GM23338 (cell line): ENCODE data around the gene FCRL1.

Source experiments
- CREB1 ChIP-seq: fragments of 250-450 bp; sonication (Bioruptor Pico); IDR thresholded peaks from 2 replicates; pipeline ENCODE4 v1.5.0; 2020; ENCODE audit warnings: low read depth, mild to moderate bottlenecking, moderate library complexity
- EZH2 ChIP-seq: fragments of 200-600 bp; sonication (generic); IDR thresholded peaks from one replicate; pipeline ENCODE4 v1.8.0; 2017; ENCODE audit warnings: antibody characterized with exemption, mild to moderate bottlenecking, low read depth; ENCODE audit not compliant: unreplicated experiment
- EZH2phosphoT487 ChIP-seq: fragments of 200-600 bp; sonication (generic); IDR thresholded peaks from one replicate; pipeline ENCODE4 v1.8.1; 2018; ENCODE audit warnings: antibody characterized with exemption; ENCODE audit not compliant: unreplicated experiment
- JUNB ChIP-seq: IDR thresholded peaks from one replicate; pipeline ENCODE4 v1.6.1; 2016; ENCODE audit warnings: antibody characterized with exemption; ENCODE audit not compliant: unreplicated experiment
- NANOG ChIP-seq: IDR thresholded peaks from 2 replicates; pipeline ENCODE4 v1.6.1; 2016; ENCODE audit warnings: antibody characterized with exemption, borderline replicate concordance
- POLR2AphosphoS5 ChIP-seq: IDR thresholded peaks from 2 replicates; pipeline ENCODE4 v1.6.1; 2016; ENCODE audit warnings: antibody characterized with exemption, low read depth
- STAT1 ChIP-seq: IDR thresholded peaks from one replicate; pipeline ENCODE4 v1.6.1; 2016; ENCODE audit warnings: antibody characterized with exemption; ENCODE audit not compliant: unreplicated experiment
- ZNF331 ChIP-seq: fragments of 250-450 bp; sonication (Bioruptor Pico); IDR thresholded peaks from 2 replicates; pipeline ENCODE4 v1.5.0; 2020; ENCODE audit warnings: low read depth, mild to moderate bottlenecking, moderate library complexity
- TF ChIP-seq, protein P1 (sequence below), 2 experiments: fragments of 200-600 bp in 1 of 2; sonication (generic) in 1 of 2; conservative IDR thresholded peaks; 2 replicates each; pipeline versions ENCODE4 v1.5.1 to v1.6.1; 2016 to 2017; ENCODE audit warnings: antibody characterized with exemption in 2 of 2, low read depth in 2 of 2, mild to moderate bottlenecking in 2 of 2, moderate library complexity in 1 of 2
- TF ChIP-seq, protein P2 (sequence below): IDR thresholded peaks from one replicate; pipeline ENCODE4 v1.6.1; 2018; ENCODE audit warnings: antibody characterized with exemption; ENCODE audit not compliant: unreplicated experiment
- TF ChIP-seq, protein P3 (sequence below): IDR thresholded peaks from 2 replicates; pipeline ENCODE4 v1.6.1; 2016; ENCODE audit warnings: antibody characterized with exemption
- TF ChIP-seq, protein P4 (sequence below): fragments of 250-450 bp; sonication (Bioruptor Pico); IDR thresholded peaks from 2 replicates; pipeline ENCODE4 v1.5.0; 2020; ENCODE audit warnings: mild to moderate bottlenecking, moderate library complexity

DNA sequence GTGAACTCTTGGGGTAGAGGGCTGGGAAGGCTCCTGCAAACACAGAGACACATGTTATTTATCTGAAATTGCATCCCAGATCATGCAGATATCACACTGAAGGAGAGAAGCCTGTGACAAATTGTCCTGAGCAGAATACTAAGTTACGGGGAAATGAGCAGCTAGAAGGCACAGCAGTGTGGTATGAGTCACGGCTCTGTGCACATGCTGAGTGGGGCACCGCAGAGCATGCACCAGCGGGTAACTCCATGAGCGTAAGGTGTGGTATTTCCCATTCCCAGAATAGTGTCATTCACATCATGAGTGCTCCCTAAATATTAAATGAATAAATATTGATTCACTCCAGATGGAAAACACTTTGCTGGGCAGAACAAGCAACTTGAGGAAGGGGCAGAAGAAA is 21.7 kb downstream of the FCRL1 start:
- TF ChIP-seq, protein P1, sequence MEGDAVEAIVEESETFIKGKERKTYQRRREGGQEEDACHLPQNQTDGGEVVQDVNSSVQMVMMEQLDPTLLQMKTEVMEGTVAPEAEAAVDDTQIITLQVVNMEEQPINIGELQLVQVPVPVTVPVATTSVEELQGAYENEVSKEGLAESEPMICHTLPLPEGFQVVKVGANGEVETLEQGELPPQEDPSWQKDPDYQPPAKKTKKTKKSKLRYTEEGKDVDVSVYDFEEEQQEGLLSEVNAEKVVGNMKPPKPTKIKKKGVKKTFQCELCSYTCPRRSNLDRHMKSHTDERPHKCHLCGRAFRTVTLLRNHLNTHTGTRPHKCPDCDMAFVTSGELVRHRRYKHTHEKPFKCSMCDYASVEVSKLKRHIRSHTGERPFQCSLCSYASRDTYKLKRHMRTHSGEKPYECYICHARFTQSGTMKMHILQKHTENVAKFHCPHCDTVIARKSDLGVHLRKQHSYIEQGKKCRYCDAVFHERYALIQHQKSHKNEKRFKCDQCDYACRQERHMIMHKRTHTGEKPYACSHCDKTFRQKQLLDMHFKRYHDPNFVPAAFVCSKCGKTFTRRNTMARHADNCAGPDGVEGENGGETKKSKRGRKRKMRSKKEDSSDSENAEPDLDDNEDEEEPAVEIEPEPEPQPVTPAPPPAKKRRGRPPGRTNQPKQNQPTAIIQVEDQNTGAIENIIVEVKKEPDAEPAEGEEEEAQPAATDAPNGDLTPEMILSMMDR (conservative IDR thresholded peaks at IDR 0.05; ENCODE audit: low read depth in 2 of 2): no peak
- no peak for TF ChIP-seq POLR2AphosphoS5
- TF ChIP-seq, protein P2, sequence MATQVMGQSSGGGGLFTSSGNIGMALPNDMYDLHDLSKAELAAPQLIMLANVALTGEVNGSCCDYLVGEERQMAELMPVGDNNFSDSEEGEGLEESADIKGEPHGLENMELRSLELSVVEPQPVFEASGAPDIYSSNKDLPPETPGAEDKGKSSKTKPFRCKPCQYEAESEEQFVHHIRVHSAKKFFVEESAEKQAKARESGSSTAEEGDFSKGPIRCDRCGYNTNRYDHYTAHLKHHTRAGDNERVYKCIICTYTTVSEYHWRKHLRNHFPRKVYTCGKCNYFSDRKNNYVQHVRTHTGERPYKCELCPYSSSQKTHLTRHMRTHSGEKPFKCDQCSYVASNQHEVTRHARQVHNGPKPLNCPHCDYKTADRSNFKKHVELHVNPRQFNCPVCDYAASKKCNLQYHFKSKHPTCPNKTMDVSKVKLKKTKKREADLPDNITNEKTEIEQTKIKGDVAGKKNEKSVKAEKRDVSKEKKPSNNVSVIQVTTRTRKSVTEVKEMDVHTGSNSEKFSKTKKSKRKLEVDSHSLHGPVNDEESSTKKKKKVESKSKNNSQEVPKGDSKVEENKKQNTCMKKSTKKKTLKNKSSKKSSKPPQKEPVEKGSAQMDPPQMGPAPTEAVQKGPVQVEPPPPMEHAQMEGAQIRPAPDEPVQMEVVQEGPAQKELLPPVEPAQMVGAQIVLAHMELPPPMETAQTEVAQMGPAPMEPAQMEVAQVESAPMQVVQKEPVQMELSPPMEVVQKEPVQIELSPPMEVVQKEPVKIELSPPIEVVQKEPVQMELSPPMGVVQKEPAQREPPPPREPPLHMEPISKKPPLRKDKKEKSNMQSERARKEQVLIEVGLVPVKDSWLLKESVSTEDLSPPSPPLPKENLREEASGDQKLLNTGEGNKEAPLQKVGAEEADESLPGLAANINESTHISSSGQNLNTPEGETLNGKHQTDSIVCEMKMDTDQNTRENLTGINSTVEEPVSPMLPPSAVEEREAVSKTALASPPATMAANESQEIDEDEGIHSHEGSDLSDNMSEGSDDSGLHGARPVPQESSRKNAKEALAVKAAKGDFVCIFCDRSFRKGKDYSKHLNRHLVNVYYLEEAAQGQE: no peak
- no peak for TF ChIP-seq ZNF331 (CRISPR knock-in tag)
- no peak for TF ChIP-seq EZH2
- TF ChIP-seq CREB1 (CRISPR knock-in tag): no peak
- TF ChIP-seq EZH2phosphoT487: no peak
- TF ChIP-seq, protein P3, sequence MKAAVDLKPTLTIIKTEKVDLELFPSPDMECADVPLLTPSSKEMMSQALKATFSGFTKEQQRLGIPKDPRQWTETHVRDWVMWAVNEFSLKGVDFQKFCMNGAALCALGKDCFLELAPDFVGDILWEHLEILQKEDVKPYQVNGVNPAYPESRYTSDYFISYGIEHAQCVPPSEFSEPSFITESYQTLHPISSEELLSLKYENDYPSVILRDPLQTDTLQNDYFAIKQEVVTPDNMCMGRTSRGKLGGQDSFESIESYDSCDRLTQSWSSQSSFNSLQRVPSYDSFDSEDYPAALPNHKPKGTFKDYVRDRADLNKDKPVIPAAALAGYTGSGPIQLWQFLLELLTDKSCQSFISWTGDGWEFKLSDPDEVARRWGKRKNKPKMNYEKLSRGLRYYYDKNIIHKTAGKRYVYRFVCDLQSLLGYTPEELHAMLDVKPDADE: no peak
- no peak for TF ChIP-seq JUNB
- no peak for TF ChIP-seq NANOG
- no peak for TF ChIP-seq STAT1
- TF ChIP-seq, protein P4, sequence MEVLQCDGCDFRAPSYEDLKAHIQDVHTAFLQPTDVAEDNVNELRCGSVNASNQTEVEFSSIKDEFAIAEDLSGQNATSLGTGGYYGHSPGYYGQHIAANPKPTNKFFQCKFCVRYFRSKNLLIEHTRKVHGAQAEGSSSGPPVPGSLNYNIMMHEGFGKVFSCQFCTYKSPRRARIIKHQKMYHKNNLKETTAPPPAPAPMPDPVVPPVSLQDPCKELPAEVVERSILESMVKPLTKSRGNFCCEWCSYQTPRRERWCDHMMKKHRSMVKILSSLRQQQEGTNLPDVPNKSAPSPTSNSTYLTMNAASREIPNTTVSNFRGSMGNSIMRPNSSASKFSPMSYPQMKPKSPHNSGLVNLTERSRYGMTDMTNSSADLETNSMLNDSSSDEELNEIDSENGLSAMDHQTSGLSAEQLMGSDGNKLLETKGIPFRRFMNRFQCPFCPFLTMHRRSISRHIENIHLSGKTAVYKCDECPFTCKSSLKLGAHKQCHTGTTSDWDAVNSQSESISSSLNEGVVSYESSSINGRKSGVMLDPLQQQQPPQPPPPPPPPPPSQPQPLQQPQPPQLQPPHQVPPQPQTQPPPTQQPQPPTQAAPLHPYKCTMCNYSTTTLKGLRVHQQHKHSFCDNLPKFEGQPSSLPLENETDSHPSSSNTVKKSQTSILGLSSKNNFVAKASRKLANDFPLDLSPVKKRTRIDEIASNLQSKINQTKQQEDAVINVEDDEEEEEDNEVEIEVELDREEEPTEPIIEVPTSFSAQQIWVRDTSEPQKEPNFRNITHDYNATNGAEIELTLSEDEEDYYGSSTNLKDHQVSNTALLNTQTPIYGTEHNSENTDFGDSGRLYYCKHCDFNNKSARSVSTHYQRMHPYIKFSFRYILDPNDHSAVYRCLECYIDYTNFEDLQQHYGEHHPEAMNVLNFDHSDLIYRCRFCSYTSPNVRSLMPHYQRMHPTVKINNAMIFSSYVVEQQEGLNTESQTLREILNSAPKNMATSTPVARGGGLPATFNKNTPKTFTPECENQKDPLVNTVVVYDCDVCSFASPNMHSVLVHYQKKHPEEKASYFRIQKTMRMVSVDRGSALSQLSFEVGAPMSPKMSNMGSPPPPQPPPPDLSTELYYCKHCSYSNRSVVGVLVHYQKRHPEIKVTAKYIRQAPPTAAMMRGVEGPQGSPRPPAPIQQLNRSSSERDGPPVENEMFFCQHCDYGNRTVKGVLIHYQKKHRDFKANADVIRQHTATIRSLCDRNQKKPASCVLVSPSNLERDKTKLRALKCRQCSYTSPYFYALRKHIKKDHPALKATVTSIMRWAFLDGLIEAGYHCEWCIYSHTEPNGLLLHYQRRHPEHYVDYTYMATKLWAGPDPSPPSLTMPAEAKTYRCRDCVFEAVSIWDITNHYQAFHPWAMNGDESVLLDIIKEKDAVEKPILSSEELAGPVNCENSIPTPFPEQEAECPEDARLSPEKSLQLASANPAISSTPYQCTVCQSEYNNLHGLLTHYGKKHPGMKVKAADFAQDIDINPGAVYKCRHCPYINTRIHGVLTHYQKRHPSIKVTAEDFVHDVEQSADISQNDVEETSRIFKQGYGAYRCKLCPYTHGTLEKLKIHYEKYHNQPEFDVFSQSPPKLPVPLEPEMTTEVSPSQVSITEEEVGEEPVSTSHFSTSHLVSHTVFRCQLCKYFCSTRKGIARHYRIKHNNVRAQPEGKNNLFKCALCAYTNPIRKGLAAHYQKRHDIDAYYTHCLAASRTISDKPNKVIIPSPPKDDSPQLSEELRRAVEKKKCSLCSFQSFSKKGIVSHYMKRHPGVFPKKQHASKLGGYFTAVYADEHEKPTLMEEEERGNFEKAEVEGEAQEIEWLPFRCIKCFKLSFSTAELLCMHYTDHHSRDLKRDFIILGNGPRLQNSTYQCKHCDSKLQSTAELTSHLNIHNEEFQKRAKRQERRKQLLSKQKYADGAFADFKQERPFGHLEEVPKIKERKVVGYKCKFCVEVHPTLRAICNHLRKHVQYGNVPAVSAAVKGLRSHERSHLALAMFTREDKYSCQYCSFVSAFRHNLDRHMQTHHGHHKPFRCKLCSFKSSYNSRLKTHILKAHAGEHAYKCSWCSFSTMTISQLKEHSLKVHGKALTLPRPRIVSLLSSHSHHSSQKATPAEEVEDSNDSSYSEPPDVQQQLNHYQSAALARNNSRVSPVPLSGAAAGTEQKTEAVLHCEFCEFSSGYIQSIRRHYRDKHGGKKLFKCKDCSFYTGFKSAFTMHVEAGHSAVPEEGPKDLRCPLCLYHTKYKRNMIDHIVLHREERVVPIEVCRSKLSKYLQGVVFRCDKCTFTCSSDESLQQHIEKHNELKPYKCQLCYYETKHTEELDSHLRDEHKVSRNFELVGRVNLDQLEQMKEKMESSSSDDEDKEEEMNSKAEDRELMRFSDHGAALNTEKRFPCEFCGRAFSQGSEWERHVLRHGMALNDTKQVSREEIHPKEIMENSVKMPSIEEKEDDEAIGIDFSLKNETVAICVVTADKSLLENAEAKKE (CRISPR knock-in tag): no peak
